Left lung (tissue), 10 donors: ENCODE results near the gene KISS1. TPM values are rescaled to one million over a fixed set of nuclear protein-coding genes. Genes with fewer than 3 reads are reported as not detected.
A peak's percentile ranks its signal among the peaks of the same experiment; 100 is the strongest.

Experiments
- ATAC-seq: fragments of 200-7000 bp; cut with Tn5 transposase; one replicate; pipeline ENCODE4 v1.9.1; 2020; ENCODE audit warnings: moderate library complexity
- DNase-seq, 4 donors: peaks; one replicate each; pipeline ENCODE4 v3.0.0-alpha.2; 2013 to 2020
- H3K27ac ChIP-seq, 2 donors: fragments of 200-600 bp; sonication (generic) in 1 of 2; one replicate each; pipeline versions ENCODE4 v1.5.0 to v1.8.0; 2020 to 2021
- H3K27me3 ChIP-seq, 2 donors: fragments of 200-600 bp; sonication (generic) in 1 of 2; one replicate each; pipeline versions ENCODE4 v1.5.0 to v1.8.0; 2020 to 2021
- H3K36me3 ChIP-seq, 2 donors: fragments of 200-600 bp; sonication (generic) in 1 of 2; one replicate each; pipeline versions ENCODE4 v1.5.0 to v1.8.0; 2020 to 2021
- H3K4me1 ChIP-seq, 2 donors: fragments of 200-600 bp; one replicate each; pipeline ENCODE4 v1.8.0; 2021
- H3K4me3 ChIP-seq, 2 donors: fragments of 200-600 bp; sonication (generic) in 1 of 2; one replicate each; pipeline versions ENCODE4 v1.5.0 to v1.8.0; 2020 to 2021; ENCODE audit warnings: mild to moderate bottlenecking in 1 of 2
- H3K9me3 ChIP-seq, 2 donors: fragments of 200-600 bp; sonication (generic) in 1 of 2; one replicate each; pipeline versions ENCODE4 v1.5.0 to v1.8.0; 2020 to 2021
- intact Hi-C, 2 donors: fragments of 100-400 bp; cut with DNase I; formaldehyde crosslinking; loops; one replicate each; pipeline versions ENCODE4 v1.11.2 to v1.14.2; 2022
- polyA plus RNA-seq, 6 donors: library from polyadenylated mRNA; unstranded; fragments of 120-200 nt; gene quantifications; one replicate each; pipeline ENCODE4 v1.2.1, GENCODE V29; 2013; ENCODE audit not compliant: insufficient read length in 6 of 6
- total RNA-seq, 2 donors: library from RNA; stranded (reverse); fragmentation: NEBNext Ultra II Directional; extraction: Animal tissue kit (Norgen Biotek cat#: 25700); gene quantifications; one replicate each; pipeline ENCODE4 v1.2.1, GENCODE V29; 2021
- TF ChIP-seq, protein P1 (sequence below), 2 donors: fragments of 200-600 bp; sonication (generic) in 1 of 2; IDR thresholded peaks; one replicate each; pipeline versions ENCODE4 v1.5.0 to v1.8.0; 2021; ENCODE audit warnings: antibody characterized with exemption in 2 of 2
- donor health status: DM: no; HTN: yes; CAD: no.
- donor health status: DM: no; HTN: no; CAD: no.

Gene KISS1
- total and polyA plus RNA-seq, 8 donors, result 0.38 to 2.3 (median 0.92) TPM; not detected in 4

DNA sequence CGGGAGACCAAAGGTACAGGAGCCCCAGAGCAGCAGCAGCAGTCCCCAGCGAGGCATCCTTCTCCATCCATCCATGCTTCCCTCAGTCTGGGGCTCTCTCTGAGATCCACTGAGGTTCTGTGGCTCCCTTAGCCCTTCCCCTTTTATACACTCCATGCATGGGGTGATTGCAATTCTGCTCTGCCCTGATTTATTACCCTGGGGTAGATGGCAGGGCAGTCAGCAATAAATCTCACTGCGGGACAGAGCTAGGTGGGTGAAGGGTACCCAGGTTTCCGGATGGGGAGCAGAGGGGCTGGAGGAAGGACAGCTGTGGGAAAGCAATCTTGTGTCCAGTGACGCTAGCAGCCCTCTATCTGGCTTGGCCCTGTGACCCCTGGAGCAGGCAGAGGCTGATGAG is 30.1 kb downstream of the KISS1 start, which contains the start of gene REN:
REN (minus strand) TSS at position 119 of the 400 bp plus-strand sequence; CDS start at position 75, 44 bp downstream.
- Histone ChIP-seq H3K27ac (no peak within 1 kb of the TSS), H3K4me1 (peaks cover 0 to 6% of the 10 kb centered on the region in 2 donors), H3K27me3 (no peaks in the 10 kb centered on the region), H3K9me3 (peaks cover 0 to 27% of the 10 kb centered on the region in 2 donors), H3K36me3 (no peaks in the 10 kb centered on the region), H3K4me3 (no peak within 1 kb of the TSS)
- intact Hi-C loops, result no loop called here
- no peak for DNase-seq
- TF ChIP-seq, protein P1, sequence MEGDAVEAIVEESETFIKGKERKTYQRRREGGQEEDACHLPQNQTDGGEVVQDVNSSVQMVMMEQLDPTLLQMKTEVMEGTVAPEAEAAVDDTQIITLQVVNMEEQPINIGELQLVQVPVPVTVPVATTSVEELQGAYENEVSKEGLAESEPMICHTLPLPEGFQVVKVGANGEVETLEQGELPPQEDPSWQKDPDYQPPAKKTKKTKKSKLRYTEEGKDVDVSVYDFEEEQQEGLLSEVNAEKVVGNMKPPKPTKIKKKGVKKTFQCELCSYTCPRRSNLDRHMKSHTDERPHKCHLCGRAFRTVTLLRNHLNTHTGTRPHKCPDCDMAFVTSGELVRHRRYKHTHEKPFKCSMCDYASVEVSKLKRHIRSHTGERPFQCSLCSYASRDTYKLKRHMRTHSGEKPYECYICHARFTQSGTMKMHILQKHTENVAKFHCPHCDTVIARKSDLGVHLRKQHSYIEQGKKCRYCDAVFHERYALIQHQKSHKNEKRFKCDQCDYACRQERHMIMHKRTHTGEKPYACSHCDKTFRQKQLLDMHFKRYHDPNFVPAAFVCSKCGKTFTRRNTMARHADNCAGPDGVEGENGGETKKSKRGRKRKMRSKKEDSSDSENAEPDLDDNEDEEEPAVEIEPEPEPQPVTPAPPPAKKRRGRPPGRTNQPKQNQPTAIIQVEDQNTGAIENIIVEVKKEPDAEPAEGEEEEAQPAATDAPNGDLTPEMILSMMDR (IDR thresholded peaks at IDR 0.05), result no peak
- no peak for ATAC-seq

DNA sequence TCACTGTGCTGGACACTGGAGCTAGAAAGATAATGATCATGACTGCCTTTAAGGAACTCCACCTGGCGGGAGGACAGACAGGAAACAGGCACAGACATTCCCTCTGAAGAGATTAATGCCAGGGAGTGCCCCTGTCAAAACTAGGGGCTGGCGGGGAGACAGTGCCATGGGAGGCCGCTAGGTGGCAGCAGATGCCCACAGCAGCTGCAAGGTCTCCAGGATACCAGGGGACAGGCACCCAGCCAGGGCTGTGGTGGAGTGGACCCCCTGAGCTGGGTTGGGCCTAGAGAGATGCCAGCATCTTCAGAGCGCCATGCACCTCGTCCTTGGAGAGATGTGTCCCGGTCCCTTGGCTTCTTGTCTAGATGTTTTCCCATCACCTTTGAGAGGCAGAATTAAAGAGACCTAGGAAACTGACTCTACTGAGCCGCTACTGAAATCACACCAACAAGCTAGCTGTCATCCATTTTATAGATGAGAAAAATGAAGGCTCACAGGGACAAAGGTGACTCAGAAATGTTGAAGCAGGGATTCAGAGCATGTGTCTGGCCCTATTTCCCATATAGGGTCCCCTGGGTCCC is 33.7 kb downstream of the KISS1 start:
- Histone ChIP-seq H3K4me1 (peaks cover 0 to 6% of the 10 kb centered on the region in 2 donors), H3K27me3 (no peaks in the 10 kb centered on the region), H3K9me3 (no peaks in the 10 kb centered on the region), H3K4me3 (no peak overlapping the region), H3K27ac (no peak overlapping the region), H3K36me3 (no peaks in the 10 kb centered on the region)
- TF ChIP-seq, protein P1 (IDR thresholded peaks at IDR 0.05), result peak; percentile 98 to 99
- DNase-seq (peak; percentile 69 to 94 (median 82)), ATAC-seq (peak; percentile 96)
- intact Hi-C loops, result loop anchor here in 1 of 2 donors (5.0 kb wide), 1 partner anchor 200 kb away; no protein-coding TSS in a partner anchor

DNA sequence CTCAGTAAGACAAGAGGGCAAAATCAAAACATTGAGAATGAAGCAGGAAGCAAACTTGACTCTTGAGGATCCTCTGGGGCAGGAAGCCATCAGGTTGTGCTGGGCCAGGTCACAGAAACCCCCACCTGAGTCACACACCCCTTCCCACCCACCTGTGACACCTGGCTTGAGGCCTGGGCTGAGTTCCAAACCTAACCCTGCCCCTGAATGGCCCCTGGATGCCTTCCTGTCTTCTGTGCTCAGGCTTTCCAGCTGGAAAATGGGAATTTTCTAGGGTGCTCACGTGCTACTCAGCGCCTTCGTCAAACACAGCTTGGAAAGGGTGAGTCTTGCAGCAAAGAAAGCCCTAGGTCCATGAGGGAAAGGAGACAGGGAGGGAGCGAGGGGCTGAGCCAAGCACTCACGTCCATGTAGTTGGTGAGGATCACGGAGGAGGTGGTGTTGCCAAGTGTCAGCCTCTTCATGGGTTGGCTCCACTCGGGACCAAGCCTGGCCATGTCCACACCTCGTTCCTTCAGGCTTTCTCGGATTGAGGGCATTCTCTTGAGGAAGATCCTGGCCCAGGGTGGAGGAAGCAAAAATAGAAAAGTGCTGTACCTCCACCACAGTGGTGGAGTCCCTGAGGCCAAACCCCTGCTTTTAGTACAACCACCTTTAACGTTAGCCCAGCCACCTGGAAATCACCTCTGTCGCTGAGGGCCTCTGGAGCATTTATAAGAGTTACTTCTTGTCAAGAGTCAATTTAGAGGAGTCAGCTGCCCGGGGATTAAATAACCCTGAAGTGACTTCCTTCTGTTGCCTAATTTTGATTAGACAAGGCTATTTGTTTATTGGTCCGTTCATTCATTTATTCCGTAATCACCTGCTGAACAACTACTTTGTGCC is 34.4 kb downstream of the KISS1 start:
- TF ChIP-seq, protein P1 (IDR thresholded peaks at IDR 0.05), result no peak
- Histone ChIP-seq H3K4me3 (no peak overlapping the region), H3K36me3 (no peaks in the 10 kb centered on the region), H3K4me1 (peaks cover 0 to 6% of the 10 kb centered on the region in 2 donors), H3K9me3 (no peaks in the 10 kb centered on the region), H3K27me3 (no peaks in the 10 kb centered on the region), H3K27ac (no peak overlapping the region)
- DNase-seq (peak in 1 of 4 donors; percentile 22), ATAC-seq (peak; percentile 83)
- intact Hi-C loops, result loop anchor here in 1 of 2 donors (5.0 kb wide), 1 partner anchor 200 kb away; no protein-coding TSS in a partner anchor

DNA sequence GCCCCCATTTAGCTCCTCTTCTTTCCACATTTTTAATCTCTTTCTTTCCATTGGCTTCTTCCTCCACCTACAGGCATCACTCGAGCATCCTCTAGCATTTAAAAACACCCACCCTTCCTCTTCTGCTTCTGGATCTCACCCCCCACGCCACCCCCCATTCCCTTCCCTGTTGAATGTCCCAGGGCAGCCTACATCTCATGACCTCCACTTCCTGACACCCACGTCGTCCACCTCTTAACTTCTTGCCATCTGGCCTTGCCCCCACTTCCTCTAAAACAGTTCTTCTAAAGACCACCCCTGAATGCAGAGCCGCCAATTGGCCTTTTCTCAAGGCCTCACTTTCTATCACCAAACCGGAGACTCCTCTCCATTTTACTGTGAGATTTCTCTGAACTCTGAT is 38.3 kb downstream of the KISS1 start:
- intact Hi-C loops, result no loop called here
- H3K36me3 ChIP-seq, result no peaks in the 10 kb centered on the region
- H3K4me3 ChIP-seq, result no peak overlapping the region
- no peak overlapping the region for H3K27ac ChIP-seq
- no peaks in the 10 kb centered on the region for H3K9me3 ChIP-seq
- ATAC-seq (no peak), DNase-seq (no peak)
- H3K4me1 ChIP-seq, result peaks cover 0 to 6% of the 10 kb centered on the region in 2 donors
- peaks cover 0 to 10% of the 10 kb centered on the region in 2 donors for H3K27me3 ChIP-seq
- TF ChIP-seq, protein P1 (IDR thresholded peaks at IDR 0.05), result no peak

DNA sequence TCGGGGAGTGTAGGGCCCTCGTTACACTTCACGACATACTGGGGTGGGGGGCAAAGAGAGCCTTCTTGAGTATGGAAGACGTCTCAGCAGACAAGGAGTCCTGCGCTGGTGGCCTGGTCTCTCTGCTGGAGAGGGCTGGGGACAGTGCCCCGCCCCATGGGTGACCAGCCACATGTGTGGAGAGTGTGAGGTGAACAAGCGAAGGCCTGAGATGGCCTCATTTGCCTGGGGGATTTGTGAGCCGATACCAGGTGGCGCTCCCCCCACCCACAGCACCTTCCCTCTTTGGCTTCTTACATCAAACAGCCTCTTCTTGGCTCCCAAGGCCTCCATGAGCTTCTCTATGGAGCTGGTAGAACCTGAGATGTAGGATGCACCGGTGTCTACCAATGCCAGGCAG is 40.4 kb downstream of the KISS1 start:
- Histone ChIP-seq H3K4me3 (no peak overlapping the region), H3K4me1 (peaks cover 3 to 14% of the 10 kb centered on the region in 2 donors), H3K27ac (no peak overlapping the region), H3K27me3 (peaks cover 0 to 31% of the 10 kb centered on the region in 2 donors), H3K9me3 (no peaks in the 10 kb centered on the region), H3K36me3 (no peaks in the 10 kb centered on the region)
- intact Hi-C loops, result no loop called here
- TF ChIP-seq, protein P1 (IDR thresholded peaks at IDR 0.05), result no peak
- DNase-seq (no peak), ATAC-seq (no peak)
